ENCODE data around the gene LRTM2. TPM values are rescaled to one million over a fixed set of nuclear protein-coding genes. Genes with fewer than 3 reads are reported as not detected.

Gene LRTM2
- total RNA-seq, 2 experiments from 2014 or later, result not detected

- TF ChIP-seq CTCF (conservative IDR thresholded peaks at IDR 0.05; ENCODE audit: low read length) (no peak), EZH2phosphoT487 (IDR thresholded peaks at IDR 0.05; ENCODE audit: borderline replicate concordance, low read depth, low read length) (no peak)
- ChIA-PET POLR2A (no interaction called here), CTCF (ENCODE audit: unreplicated experiment) (no interaction called here)
- intact Hi-C loops (cut with micrococcal nuclease; ENCODE audit: unreplicated experiment), result no loop called here
- H3K79me2 ChIP-seq (ENCODE audit: insufficient read depth, low read depth, low read length), result no peaks in the 10 kb centered on the region
- no peak overlapping the region for H3K27ac ChIP-seq (ENCODE audit: low read depth, low read length, poor library complexity, severe bottlenecking)
- no peaks in the 10 kb centered on the region for H3K36me3 ChIP-seq (ENCODE audit: insufficient read depth, low read length)
- DNase-seq (ENCODE audit: low spot score), result no peak
- no TSS peak for BruUV-seq (replicated peaks)
- no peaks in the 10 kb centered on the region for H3K4me1 ChIP-seq (ENCODE audit: insufficient read depth, low read length, poor library complexity, severe bottlenecking)
- H3K4me3 ChIP-seq (ENCODE audit: low read depth, low read length, poor library complexity, severe bottlenecking), result no peak overlapping the region
- H2AFZ ChIP-seq (ENCODE audit: low read length), result no peak overlapping the region
- no peaks in the 10 kb centered on the region for H4K20me1 ChIP-seq (ENCODE audit: insufficient read depth, low read length)
- no peaks in the 10 kb centered on the region for H3K9me2 ChIP-seq (ENCODE audit: insufficient read depth, low read length)
- no peak overlapping the region for H3K4me2 ChIP-seq (ENCODE audit: low read length)
- H3K9me3 ChIP-seq (ENCODE audit: low read length), result no peaks in the 10 kb centered on the region
Measured at GRCh38 chr12:1833596-1834028, 13.2 kb downstream of the LRTM2 start.

- no TSS peak for BruUV-seq (replicated peaks)
- no peaks in the 10 kb centered on the region for H3K79me2 ChIP-seq (ENCODE audit: insufficient read depth, low read depth, low read length)
Measured at GRCh38 chr12:1834186-1834925, 14.0 kb downstream of the LRTM2 start.

More at GRCh38 chr12:1834186-1834925, 14.0 kb downstream of the LRTM2 start:
- Histone ChIP-seq H3K36me3 (ENCODE audit: insufficient read depth, low read length) (no peaks in the 10 kb centered on the region), H2AFZ (ENCODE audit: low read length) (no peak overlapping the region), H3K4me1 (ENCODE audit: insufficient read depth, low read length, poor library complexity, severe bottlenecking) (no peaks in the 10 kb centered on the region), H4K20me1 (ENCODE audit: insufficient read depth, low read length) (no peaks in the 10 kb centered on the region), H3K4me3 (ENCODE audit: low read depth, low read length, poor library complexity, severe bottlenecking) (no peak overlapping the region), H3K27ac (ENCODE audit: low read depth, low read length, poor library complexity, severe bottlenecking) (no peak overlapping the region), H3K9me2 (ENCODE audit: insufficient read depth, low read length) (no peaks in the 10 kb centered on the region), H3K9me3 (ENCODE audit: low read length) (no peaks in the 10 kb centered on the region), H3K4me2 (ENCODE audit: low read length) (no peak overlapping the region)
- ChIA-PET CTCF (ENCODE audit: unreplicated experiment) (no interaction called here), POLR2A (no interaction called here)
- no peak for DNase-seq (ENCODE audit: low spot score)
- no peak for TF ChIP-seq CTCF (conservative IDR thresholded peaks at IDR 0.05; ENCODE audit: low read length)
- no peak for TF ChIP-seq EZH2phosphoT487 (IDR thresholded peaks at IDR 0.05; ENCODE audit: borderline replicate concordance, low read depth, low read length)
- intact Hi-C loops (cut with micrococcal nuclease; ENCODE audit: unreplicated experiment), result no loop called here
